ENCODE measurements around the gene TADA1.
A peak's percentile ranks its signal among the peaks of the same experiment; 100 is the strongest.
"Not testable (repeated sequence)": the region's sequence is repeated elsewhere in the genome, so short reads cannot be mapped to it uniquely, and the experiment has no call there.

The TADA1 gene

GRCh38 chr1:166843322-166843721 is 32.7 kb downstream of the TADA1 start:
- no peak for DNase-seq

- peak; percentile 29 to 32 for DNase-seq
Measured at GRCh38 chr1:166840309-166841274, 35.5 kb downstream of the TADA1 start.

- DNase-seq: peak; percentile 10 to 14
Measured at GRCh38 chr1:166839600-166840308, 36.3 kb downstream of the TADA1 start.

- peak; percentile 70 to 73 for DNase-seq
Measured at GRCh38 chr1:166838766-166839599, 37.1 kb downstream of the TADA1 start, which contains the start of gene POGK. TSS of gene POGK (plus strand) at chr1:166839475. CDS start at chr1:166840957, 1,482 bp downstream.

GRCh38 chr1:166836733-166837132 is 39.3 kb downstream of the TADA1 start:
- no peak for DNase-seq

- DNase-seq: not testable (repeated sequence)
Measured at GRCh38 chr1:166829762-166830161, 46.3 kb downstream of the TADA1 start.

- no peak for DNase-seq
Measured at GRCh38 chr1:166827426-166827825, 48.6 kb downstream of the TADA1 start.

GRCh38 chr1:166822385-166822784 is 53.7 kb downstream of the TADA1 start:
- DNase-seq: no peak

- DNase-seq: no peak
Measured at GRCh38 chr1:166819974-166820373, 56.1 kb downstream of the TADA1 start.

GRCh38 chr1:166814611-166815010 is 61.5 kb downstream of the TADA1 start:
- no peak for DNase-seq

GRCh38 chr1:166813508-166814223 is 62.4 kb downstream of the TADA1 start:
- no peak for DNase-seq

- no peak for DNase-seq
Measured at GRCh38 chr1:166811691-166812090, 64.4 kb downstream of the TADA1 start.

GRCh38 chr1:166808952-166809351 is 67.1 kb downstream of the TADA1 start:
- DNase-seq: no peak

Data from AML-193 (cell line).